GM12878 (cell line): ENCODE results near the gene PIPOX. TPM values are rescaled to one million over a fixed set of nuclear protein-coding genes. Genes with fewer than 3 reads are reported as not detected.
"Not testable (repeated sequence)": the region's sequence is repeated elsewhere in the genome, so short reads cannot be mapped to it uniquely, and the experiment has no call there.

Source experiments
- ATAC-seq: fragments of 200-7000 bp; cut with Tn5 transposase; 3 replicates; pipeline ENCODE4 v1.9.1; 2020; ENCODE audit warnings: mild to moderate bottlenecking, moderate library complexity
- BruUV-seq: library from RNA; stranded (reverse); fragments of 400-500 nt; replicated peaks from 2 replicates; lab custom pipeline; 2021; lab: Mats Ljungman, UMichigan
- CTCF ChIA-PET: fragments of 300-600 bp; sonication (Branson Sonifier 250); formaldehyde crosslinking; extraction: SDS; loops from one replicate; lab custom pipeline; 2021; ENCODE audit warnings: inconsistent platforms; lab: Yijun Ruan, JAX
- POLR2A ChIA-PET: fragments of 350-600 bp; formaldehyde crosslinking; extraction: SDS; loops from one replicate; lab custom pipeline; 2021; ENCODE audit warnings: inconsistent platforms; lab: Charles Lee
- RAD21 ChIA-PET: fragments of 300-600 bp; sonication (Branson Sonifier 250); formaldehyde crosslinking; loops from one replicate; lab custom pipeline; 2023; ENCODE audit warnings: antibody characterized with exemption; ENCODE audit not compliant: unreplicated experiment; lab: Charles Lee
- SMC1A ChIA-PET: fragments of 300-600 bp; sonication (Branson Sonifier 250); formaldehyde crosslinking; loops from one replicate; lab custom pipeline; 2023; ENCODE audit not compliant: unreplicated experiment, uncharacterized antibody; lab: Charles Lee
- DNase-seq: peaks from one replicate; pipeline ENCODE4 v3.0.0-alpha.2; 2011; ENCODE audit warnings: low read depth, low spot score
- FAIRE-seq: peaks from 3 replicates; lab custom pipeline; 2011; peaks lifted over from hg19 to GRCh38; lab: Jason Lieb, UNC
- H2AFZ ChIP-seq: 2 replicates; pipeline ENCODE4 v1.6.0; 2011; ENCODE audit warnings: low read depth, low read length, control low read depth; ENCODE audit not compliant: control insufficient read depth
- H3K27ac ChIP-seq: 2 replicates; pipeline ENCODE4 v1.5.1; 2011; ENCODE audit warnings: control low read depth; ENCODE audit not compliant: control insufficient read depth, insufficient read depth
- H3K27me3 ChIP-seq, 2 experiments: replicated peaks in 1 of 2; 2 replicates each; pipeline versions ENCODE4 v1.6.0 to v1.6.1; 2011; ENCODE audit warnings: low read length in 1 of 2; ENCODE audit not compliant: control insufficient read depth in 2 of 2, insufficient read depth in 2 of 2
- H3K36me3 ChIP-seq, 2 experiments: 2 replicates each; pipeline ENCODE4 v1.5.1; 2011; ENCODE audit warnings: low read length in 1 of 2; ENCODE audit not compliant: control insufficient read depth in 2 of 2, insufficient read depth in 2 of 2
- H3K4me1 ChIP-seq: 2 replicates; pipeline ENCODE4 v1.6.1; 2011; ENCODE audit warnings: mild to moderate bottlenecking, low read length, moderate library complexity, mixed read lengths; ENCODE audit not compliant: control insufficient read depth, insufficient read depth
- H3K4me2 ChIP-seq: 2 replicates; pipeline ENCODE4 v1.6.0; 2011; ENCODE audit warnings: control low read depth; ENCODE audit not compliant: control insufficient read depth, insufficient read depth
- H3K4me3 ChIP-seq: fragments of 200-600 bp; sonication (generic); 2 replicates; pipeline ENCODE4 v1.5.1; 2016
- H3K79me2 ChIP-seq: 2 replicates; pipeline ENCODE4 v1.6.0; 2011; ENCODE audit warnings: low read length; ENCODE audit not compliant: control insufficient read depth, insufficient read depth
- H3K9ac ChIP-seq: 2 replicates; pipeline ENCODE4 v1.8.0; 2011; ENCODE audit warnings: low read length, control low read depth, mixed read lengths; ENCODE audit not compliant: control insufficient read depth, insufficient read depth
- H3K9me3 ChIP-seq: replicated peaks from 3 replicates; pipeline ENCODE4 v1.5.1; 2011; ENCODE audit warnings: mild to moderate bottlenecking, low read length; ENCODE audit not compliant: control insufficient read depth, insufficient read depth
- H4K20me1 ChIP-seq: 2 replicates; pipeline ENCODE4 v1.6.0; 2011; ENCODE audit not compliant: control insufficient read depth, insufficient read depth
- ASH2L ChIP-seq: fragments of 300-600, 200-600 bp; sonication (generic); IDR thresholded peaks from 2 replicates; pipeline ENCODE4 v1.6.1; 2017; ENCODE audit warnings: low read depth, mild to moderate bottlenecking, borderline replicate concordance
- GATAD2B ChIP-seq: fragments of 450-650 bp; conservative IDR thresholded peaks from 2 replicates; pipeline ENCODE4 v1.6.1; 2017; ENCODE audit warnings: low read depth, mild to moderate bottlenecking, moderate library complexity
- IKZF1 ChIP-seq: fragments of 450-650 bp; conservative IDR thresholded peaks from 2 replicates; pipeline ENCODE4 v1.6.1; 2017; ENCODE audit warnings: antibody characterized with exemption, mild to moderate bottlenecking
- POLR2AphosphoS2 ChIP-seq: IDR thresholded peaks from 2 replicates; pipeline ENCODE4 v1.6.1; 2011; ENCODE audit warnings: low read depth, mild to moderate bottlenecking, low read length, improper control_type of control experiment, moderate library complexity
- REST ChIP-seq: IDR thresholded peaks from 2 replicates; pipeline ENCODE4 v1.6.1; 2012; ENCODE audit warnings: mild to moderate bottlenecking, low read depth, low read length
- TCF3 ChIP-seq: IDR thresholded peaks from 2 replicates; pipeline ENCODE4 v1.6.1; 2012; ENCODE audit warnings: low read depth, mild to moderate bottlenecking, low read length, borderline replicate concordance; ENCODE audit not compliant: insufficient read depth
- YBX1 ChIP-seq: fragments of 450-650 bp; IDR thresholded peaks from 2 replicates; pipeline ENCODE4 v1.6.1; 2016; ENCODE audit warnings: antibody characterized with exemption
- ZNF274 ChIP-seq: IDR thresholded peaks from one replicate; pipeline ENCODE4 v1.8.0; 2011; ENCODE audit not compliant: insufficient read length, insufficient read depth
- WGBS: methylation state at CpG from one replicate; pipeline ENCODE4 v1.1.6; 2016; ENCODE audit warnings: low lambda C conversion rate; ENCODE audit not compliant: insufficient replicate concordance, insufficient coverage; ENCODE audit errors: missing lambda C conversion rate; 5-methylcytosine and 5-hydroxymethylcytosine counted together
- in situ Hi-C: fragments of 300-500 bp; cut with MboI; formaldehyde crosslinking; loops from 9 replicates; pipeline ENCODE4 v1.14.3; 2018; ENCODE audit warnings: mixed read lengths
- intact Hi-C: fragments of 100-400 bp; cut with micrococcal nuclease; formaldehyde crosslinking; loops from one replicate; pipeline ENCODE4 v1.14.2; 2022; ENCODE audit not compliant: unreplicated experiment
- polyA plus RNA-seq, 11 experiments: library from polyadenylated mRNA; depleted of rRNA in 4 of 11; unstranded in 6 of 11; stranded (reverse) in 5 of 11; fragments of >200 nt; fragmentation: Nextera tagmentation in 4 of 11; fragmentation: Illumina TruSeq in 1 of 11; extraction: Ambion mirVana in 4 of 11; extraction: Trizol in 1 of 11; gene quantifications; 1 replicate in 1 of 11; 2 replicates in 10 of 11; pipeline versions ENCODE4 v1.2.1 to v1.2.3, GENCODE V29; 2011 to 2016; ENCODE audit warnings: inconsistent platforms in 2 of 11, missing spikeins in 2 of 11, low read depth in 1 of 11
- total RNA-seq, 4 experiments: library from RNA; depleted of rRNA in 3 of 4; stranded (reverse); fragments of >200 nt in 3 of 4; fragmentation: Illumina TruSeq in 1 of 4; extraction: Trizol in 1 of 4; gene quantifications; 2 replicates each; pipeline versions ENCODE4 v1.2.1 to v1.2.3, GENCODE V29; 2013 to 2021

The PIPOX gene
- total and polyA plus RNA-seq, 10 of the 15 experiments (the other 5 are each of a cell fraction or from before 2014, with no cell fraction given) = 0.22 to 1.4 (median 0.56) TPM; not detected in 1

- TF ChIP-seq ZNF274 (no peak), GATAD2B (no peak), TCF3 (no peak)
Measured at GRCh38 chr17:29086628-29087332, 43.8 kb downstream of the PIPOX start (continued).

GRCh38 chr17:29088782-29089181 lies 45.8 kb downstream of the PIPOX start:
- intact Hi-C loops, H3K4me3 ChIP-seq, H4K20me1 ChIP-seq, BruUV-seq, H3K27ac ChIP-seq, H3K4me2 ChIP-seq, POLR2A ChIA-PET, RAD21 ChIA-PET, ATAC-seq, H3K27me3 ChIP-seq, CTCF ChIA-PET, H3K9ac ChIP-seq, H3K4me1 ChIP-seq, H2AFZ ChIP-seq, H3K79me2 ChIP-seq, DNase-seq, FAIRE-seq, in situ Hi-C loops, H3K9me3 ChIP-seq, SMC1A ChIA-PET: not testable (repeated sequence)
- H3K36me3 ChIP-seq = peaks cover 6 to 18% of the 10 kb centered on the region in 2 experiments
- 92% methylated on average over 1 of the region's 3 CpGs for WGBS

- no peak overlapping the region for H2AFZ ChIP-seq
Measured at GRCh38 chr17:29089601-29090044, 46.7 kb downstream of the PIPOX start.

More at GRCh38 chr17:29089601-29090044, 46.7 kb downstream of the PIPOX start:
- H3K9me3 ChIP-seq = no peaks in the 10 kb centered on the region
- no peaks in the 10 kb centered on the region for H4K20me1 ChIP-seq
- H3K36me3 ChIP-seq = peaks cover 6 to 22% of the 10 kb centered on the region in 2 experiments
- H3K4me3 ChIP-seq = no peak overlapping the region
- H3K27ac ChIP-seq = no peak overlapping the region
- TF ChIP-seq YBX1 (no peak), ASH2L (no peak), REST (no peak), POLR2AphosphoS2 (no peak), IKZF1 (no peak)
- TF ChIP-seq, all 136 proteins: peak for 0
- Histone ChIP-seq H3K9ac (no peak overlapping the region), H3K4me1 (no peaks in the 10 kb centered on the region), H3K4me2 (no peak overlapping the region), H3K27me3 (no peaks in the 10 kb centered on the region), H3K79me2 (no peaks in the 10 kb centered on the region)
- SMC1A ChIA-PET = no interaction called here
- no peak for FAIRE-seq
- ATAC-seq = no peak
- in situ Hi-C loops = no loop called here
- BruUV-seq = no TSS peak
- RAD21 ChIA-PET = interaction anchor here (1.0 kb wide), 1 partner anchor 124 kb away, joined by 4 read pairs; no protein-coding TSS in a partner anchor
- POLR2A ChIA-PET = no interaction called here
- DNase-seq = no peak
- 90% methylated on average over 19 of the region's 20 CpGs for WGBS
- intact Hi-C loops = no loop called here
- CTCF ChIA-PET = interaction anchor here (2.9 kb wide), 1 partner anchor 27 kb away, joined by 9 read pairs; no protein-coding TSS in a partner anchor
